Measurements from ENCODE around the gene OR52I2.

The OR52I2 gene

DNA sequence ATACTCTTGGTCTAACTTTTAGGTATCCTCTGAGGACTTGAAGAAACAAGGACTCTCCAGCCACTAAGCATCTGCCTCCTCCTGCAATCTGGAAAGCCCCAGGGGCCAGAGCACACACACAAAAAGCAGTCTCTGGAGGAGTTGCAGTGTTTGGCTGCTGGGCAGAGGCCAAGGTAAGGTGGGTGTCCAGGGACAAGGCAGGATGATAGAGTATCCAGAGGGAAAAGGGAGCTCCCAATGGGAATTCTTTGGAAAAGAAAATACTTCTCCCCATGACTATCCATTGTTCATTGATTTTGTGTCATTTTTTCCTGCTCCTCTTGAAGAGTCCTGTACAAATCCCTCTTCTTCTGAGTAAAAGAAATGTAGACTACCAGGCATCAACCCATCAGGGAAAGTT, at the start of gene OR52I2:
Gene OR52I2 (plus strand): TSS at position 301 of the 400 bp plus-strand sequence.
- no peak for DNase-seq

- DNase-seq, result peak; percentile 22
Observed at GRCh38 chr11:4539603-4540219, 41.8 kb upstream of the OR52I2 start.

GRCh38 chr11:4541071-4541470, 40.5 kb upstream of the OR52I2 start:
- no peak for DNase-seq

- no peak for DNase-seq
Observed at GRCh38 chr11:4543561-4543960, 38.0 kb upstream of the OR52I2 start.

- DNase-seq, result no peak
Observed at GRCh38 chr11:4544891-4545290, 36.7 kb upstream of the OR52I2 start, which contains the start of gene OR52M1. Gene OR52M1, plus strand, starts transcription at chr11:4545191. Its CDS starts 0 bp downstream, at chr11:4545191.

- no peak for DNase-seq
Observed at GRCh38 chr11:4546878-4547277, 34.7 kb upstream of the OR52I2 start.

DNA sequence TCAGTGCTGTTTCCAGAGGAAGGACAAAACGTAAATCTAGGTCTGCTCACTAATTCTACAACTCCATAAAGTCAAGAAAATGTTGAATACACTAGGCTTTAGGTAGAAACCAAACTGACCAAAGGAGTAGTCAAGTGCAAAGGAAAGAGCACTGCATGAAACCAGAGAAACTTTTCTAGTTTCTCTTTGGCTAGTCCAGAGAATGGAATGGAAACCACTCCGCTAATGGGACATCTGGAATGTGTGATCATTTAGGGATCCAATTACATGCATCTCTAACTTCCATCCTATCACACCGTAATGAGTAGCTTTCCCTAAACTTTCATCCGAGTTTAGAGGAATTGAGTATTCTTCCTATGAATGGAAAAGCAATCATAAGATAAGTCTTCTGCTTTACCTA, 34.1 kb upstream of the OR52I2 start:
- DNase-seq, result no peak

- no peak for DNase-seq
Observed at GRCh38 chr11:4551346-4551979, 30.1 kb upstream of the OR52I2 start.

- no peak for DNase-seq
Observed at GRCh38 chr11:4559527-4560440, 21.8 kb upstream of the OR52I2 start.

GRCh38 chr11:4560467-4560866, 21.1 kb upstream of the OR52I2 start:
- no peak for DNase-seq

GRCh38 chr11:4565371-4565770, 16.2 kb upstream of the OR52I2 start:
- no peak for DNase-seq

- DNase-seq, result no peak
Observed at GRCh38 chr11:4569075-4569474, 12.5 kb upstream of the OR52I2 start.

DNA sequence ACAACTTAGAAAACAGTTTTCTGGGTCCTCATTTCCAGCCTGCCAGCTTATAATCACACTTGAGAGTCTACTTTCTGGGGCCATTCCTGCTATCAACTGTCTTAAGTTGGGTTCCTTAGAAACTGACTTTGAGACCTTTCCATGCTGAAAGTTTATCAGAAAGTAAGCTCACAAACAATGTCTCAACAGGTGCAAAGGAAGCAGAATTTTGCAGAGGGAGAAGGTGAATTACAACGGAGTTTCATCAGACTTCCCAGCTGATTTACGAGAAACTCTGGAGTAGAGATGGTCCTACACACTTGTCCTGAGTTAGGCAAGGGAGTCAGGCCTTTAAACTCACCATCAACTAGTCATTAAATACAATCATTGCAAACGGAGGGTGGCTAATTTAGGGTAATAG, 4.7 kb upstream of the OR52I2 start:
- DNase-seq, result no peak

GRCh38 chr11:4577761-4578160, 3.8 kb upstream of the OR52I2 start:
- DNase-seq, result no peak

DNA sequence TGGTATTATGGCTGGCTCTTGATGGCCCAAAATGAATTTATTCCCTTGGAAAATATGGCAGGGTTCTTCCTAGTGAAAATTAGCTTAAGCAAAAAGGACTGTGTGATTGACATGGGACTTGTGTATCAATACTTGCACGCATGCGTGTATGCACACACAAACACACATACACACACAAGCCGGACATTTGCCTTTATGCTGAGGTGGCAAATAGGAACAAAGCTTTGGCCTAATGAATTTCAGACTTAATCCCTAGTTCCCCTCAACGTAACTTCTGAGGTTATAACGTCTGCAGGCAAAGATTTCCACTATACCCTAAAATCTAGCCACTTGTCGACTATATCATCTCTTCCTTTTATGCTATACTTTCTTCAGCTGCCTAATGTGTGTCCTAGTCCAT, 2.9 kb upstream of the OR52I2 start:
- no peak for DNase-seq

- no peak for DNase-seq
Observed at GRCh38 chr11:4580124-4580523, 1.4 kb upstream of the OR52I2 start.

GRCh38 chr11:4589017-4589416, 7.5 kb downstream of the OR52I2 start:
- DNase-seq, result no peak

- DNase-seq, result no peak
Observed at GRCh38 chr11:4593739-4594138, 12.2 kb downstream of the OR52I2 start, which contains the start of gene OR52I1. Gene OR52I1, plus strand, starts transcription at chr11:4594039. Its CDS starts 0 bp downstream, at chr11:4594039.

DNA sequence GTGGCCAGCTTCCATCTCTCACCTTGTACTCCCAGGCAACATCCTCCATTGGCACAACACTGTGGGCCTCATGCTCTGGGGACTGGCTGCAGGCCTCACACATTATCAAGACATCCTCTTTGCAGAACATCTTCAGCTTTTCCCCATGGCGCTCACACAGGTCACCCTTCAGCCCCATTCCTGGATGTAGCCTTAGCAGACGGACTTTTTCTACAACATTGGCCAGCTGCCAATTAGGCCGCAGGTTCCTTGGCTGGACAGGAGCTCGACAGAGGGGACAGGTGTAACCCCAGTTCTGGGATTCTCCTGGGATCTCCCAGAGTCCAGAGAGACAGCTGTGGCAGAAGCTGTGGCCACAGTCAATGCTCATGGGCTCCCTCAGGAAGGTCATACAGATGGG, 23.5 kb downstream of the OR52I2 start:
- no peak for DNase-seq

DNA sequence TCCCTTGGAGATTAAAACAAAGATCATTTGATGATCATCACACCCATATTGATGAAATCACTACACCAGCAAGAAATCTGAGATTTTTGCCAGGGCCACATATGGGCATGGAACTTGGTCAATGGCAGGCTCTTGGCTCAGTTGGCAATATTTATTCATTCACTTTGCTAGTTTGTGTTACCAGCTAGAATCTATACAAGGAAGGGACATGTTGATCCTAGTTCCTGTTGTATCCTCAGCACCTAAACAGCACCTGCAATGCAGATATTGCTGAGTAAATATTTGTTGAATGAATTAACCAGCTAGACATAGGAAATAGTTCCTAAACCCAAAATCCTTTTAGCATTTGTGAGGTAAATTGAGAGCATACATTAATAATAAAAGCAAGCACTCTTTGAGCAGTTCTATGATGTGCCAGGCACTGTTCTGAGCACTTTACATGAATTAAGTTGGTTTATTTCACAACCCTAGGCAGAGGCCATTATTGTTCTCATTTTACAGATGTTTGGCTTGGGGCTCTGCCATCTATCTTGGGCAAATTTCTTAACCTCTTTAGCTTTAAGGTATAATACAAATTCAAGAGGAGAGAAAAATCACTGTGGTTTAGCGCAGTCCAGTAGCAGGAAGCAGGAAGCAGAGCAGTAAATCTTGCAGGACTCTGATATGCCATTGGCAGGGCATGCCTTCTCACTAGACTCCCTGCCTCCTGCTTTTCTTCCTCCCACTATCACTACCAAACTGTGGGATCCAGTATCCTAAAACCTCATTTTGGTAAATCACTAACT, 24.9 kb downstream of the OR52I2 start:
- no peak for DNase-seq

GRCh38 chr11:4607096-4607495, 25.6 kb downstream of the OR52I2 start:
- no peak for DNase-seq

DNA sequence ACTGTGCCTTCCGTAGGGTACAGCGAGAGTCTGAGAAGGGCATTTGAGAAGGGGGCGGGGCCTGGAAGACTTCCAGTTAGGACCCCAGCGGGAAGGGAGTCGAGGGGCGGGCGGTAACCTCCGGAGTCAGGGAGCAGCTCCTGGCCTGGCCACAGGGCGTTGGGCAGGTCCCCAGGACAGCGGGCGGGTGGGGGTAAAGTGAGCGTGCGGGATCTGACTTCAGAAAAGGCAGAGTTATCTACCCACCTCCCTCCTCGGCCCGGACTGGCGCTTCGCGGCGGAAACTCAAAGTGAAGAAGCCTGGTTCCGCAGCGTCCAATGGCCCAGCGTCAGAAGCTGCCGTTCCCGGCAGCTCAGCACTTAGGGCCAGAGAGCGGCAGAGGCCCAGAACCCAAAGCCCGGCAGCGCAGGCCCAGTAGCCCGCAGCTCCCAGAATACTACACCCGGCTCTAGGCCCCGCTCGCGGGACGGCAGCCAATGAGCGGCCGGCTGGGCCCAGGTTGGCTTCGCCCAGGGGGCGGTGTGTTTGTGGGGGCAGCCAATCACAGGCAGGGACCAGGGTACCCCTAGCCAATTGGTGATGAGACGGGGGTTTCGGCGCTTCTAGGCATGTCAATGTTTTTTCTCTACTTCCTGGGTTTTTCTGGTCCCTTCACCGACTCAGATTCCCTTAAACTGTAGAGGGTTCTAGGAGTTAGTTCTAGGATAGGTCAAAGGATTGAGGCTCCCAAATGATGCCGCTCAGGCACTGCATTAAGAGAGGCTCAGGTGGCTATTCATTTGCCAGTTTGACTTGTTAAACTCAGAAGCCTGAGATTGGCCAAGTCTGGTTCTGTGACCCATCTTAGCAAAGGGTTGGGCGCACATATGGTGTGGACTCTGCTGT, 26.5 kb downstream of the OR52I2 start, which contains the start of gene TRIM68:
Gene TRIM68 (minus strand): TSS at position 451 of the 886 bp plus-strand sequence. CDS start 2,727 bp downstream, outside the sequence.
- peak; percentile 98 for DNase-seq

Measured in midbrain (tissue), 1 donor.